DOHH2 (cell line): ENCODE results near the gene PPP1R12A.
A peak's percentile ranks its signal among the peaks of the same experiment; 100 is the strongest.

Experiments
- H3F3A ChIP-seq: fragments of 200-600 bp; sonication (generic), shearing (Covaris generic); 2 replicates; pipeline ENCODE4 v1.6.0; 2016; ENCODE audit warnings: antibody characterized with exemption, mild to moderate bottlenecking; ENCODE audit not compliant: control insufficient read depth, insufficient read depth
- H3K27ac ChIP-seq: fragments of 200-600 bp; sonication (generic); 2 replicates; pipeline ENCODE4 v1.5.1; 2014; ENCODE audit warnings: low read depth, mild to moderate bottlenecking, low read length, moderate library complexity
- H3K27me3 ChIP-seq: fragments of 200-600 bp; sonication (generic); 2 replicates; pipeline ENCODE4 v1.6.1; 2014; ENCODE audit warnings: mild to moderate bottlenecking, low read length, mixed read lengths; ENCODE audit not compliant: control insufficient read depth
- H3K36me3 ChIP-seq: fragments of 200-600 bp; sonication (generic); 2 replicates; pipeline ENCODE4 v1.6.1; 2014; ENCODE audit warnings: mild to moderate bottlenecking, low read length, moderate library complexity, mixed read lengths; ENCODE audit not compliant: control insufficient read depth
- H3K4me1 ChIP-seq: fragments of 200-600 bp; sonication (generic); 2 replicates; pipeline ENCODE4 v1.6.1; 2014; ENCODE audit warnings: mild to moderate bottlenecking, low read length, mixed read lengths; ENCODE audit not compliant: control insufficient read depth
- H3K4me2 ChIP-seq: fragments of 200-600 bp; sonication (generic); 2 replicates; pipeline ENCODE4 v1.6.0; 2014; ENCODE audit warnings: mild to moderate bottlenecking, low read length, moderate library complexity
- H3K4me3 ChIP-seq: fragments of 200-600 bp; sonication (generic); 2 replicates; pipeline ENCODE4 v1.5.1; 2014; ENCODE audit warnings: mild to moderate bottlenecking, low read length, mixed read lengths
- H3K79me2 ChIP-seq: fragments of 200-600 bp; sonication (generic); 2 replicates; pipeline ENCODE4 v1.6.1; 2014; ENCODE audit warnings: mild to moderate bottlenecking, low read length, mixed read lengths; ENCODE audit not compliant: control insufficient read depth
- H3K9me2 ChIP-seq: fragments of 200-600 bp; sonication (generic); replicated peaks from 2 replicates; pipeline ENCODE4 v1.6.1; 2014; ENCODE audit warnings: mild to moderate bottlenecking, low read length, mixed read lengths; ENCODE audit not compliant: control insufficient read depth
- H3K9me3 ChIP-seq: fragments of 200-600 bp; sonication (generic); 2 replicates; pipeline ENCODE4 v1.6.1; 2014; ENCODE audit warnings: antibody characterized with exemption, low read length, mixed read lengths; ENCODE audit not compliant: control insufficient read depth, insufficient read depth
- H4K20me1 ChIP-seq: fragments of 200-600 bp; sonication (generic); 2 replicates; pipeline ENCODE4 v1.6.0; 2014; ENCODE audit warnings: low read depth, mild to moderate bottlenecking, antibody characterized with exemption, low read length, moderate library complexity; ENCODE audit not compliant: control insufficient read depth, insufficient read depth
- EZH2phosphoT487 ChIP-seq: fragments of 200-600 bp; sonication (generic); IDR thresholded peaks from 2 replicates; pipeline ENCODE4 v1.6.1; 2017; ENCODE audit warnings: borderline replicate concordance, mild to moderate bottlenecking, antibody characterized with exemption, low read length, moderate library complexity, mixed read lengths
- TF ChIP-seq, protein P1 (sequence below): fragments of 200-600 bp; sonication (generic); IDR thresholded peaks from one replicate; pipeline ENCODE4 v1.5.1; 2014; ENCODE audit warnings: antibody characterized with exemption, mild to moderate bottlenecking, low read depth, low read length; ENCODE audit not compliant: poor library complexity, severe bottlenecking

Gene PPP1R12A

DNA sequence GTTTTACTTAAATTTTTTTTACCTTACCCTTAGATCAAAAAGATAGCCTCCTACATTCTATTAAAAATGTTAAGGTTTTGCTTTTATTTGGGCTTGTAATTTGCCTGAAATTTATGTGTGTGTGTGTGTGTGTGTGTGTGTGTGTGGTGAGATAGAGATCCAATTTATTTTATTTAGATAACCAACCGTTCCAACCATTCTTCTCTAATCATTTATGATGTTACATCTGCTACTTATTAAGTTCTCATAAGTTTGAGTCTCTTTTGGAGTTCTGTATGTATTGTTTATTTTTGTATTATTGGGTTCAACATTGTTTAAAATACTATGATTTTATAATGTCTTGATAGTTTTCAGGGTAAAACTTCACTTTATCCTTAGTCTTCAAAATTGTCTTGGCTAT is 173.6 kb downstream of the PPP1R12A start:
- no peaks in the 10 kb centered on the region for H3K9me2 ChIP-seq
- no peak overlapping the region for H3K27ac ChIP-seq
- no peaks in the 10 kb centered on the region for H3K9me3 ChIP-seq
- no peaks in the 10 kb centered on the region for H3K4me1 ChIP-seq
- H3K36me3 ChIP-seq = no peaks in the 10 kb centered on the region
- H3F3A ChIP-seq = peaks cover 2% of the 10 kb centered on the region; the same call in 1 of the 2 replicates
- H4K20me1 ChIP-seq = no peaks in the 10 kb centered on the region
- no peak overlapping the region for H3K4me3 ChIP-seq
- no peaks in the 10 kb centered on the region for H3K79me2 ChIP-seq
- no peak overlapping the region for H3K4me2 ChIP-seq
- TF ChIP-seq EZH2phosphoT487 = no peak
- TF ChIP-seq, protein P1, sequence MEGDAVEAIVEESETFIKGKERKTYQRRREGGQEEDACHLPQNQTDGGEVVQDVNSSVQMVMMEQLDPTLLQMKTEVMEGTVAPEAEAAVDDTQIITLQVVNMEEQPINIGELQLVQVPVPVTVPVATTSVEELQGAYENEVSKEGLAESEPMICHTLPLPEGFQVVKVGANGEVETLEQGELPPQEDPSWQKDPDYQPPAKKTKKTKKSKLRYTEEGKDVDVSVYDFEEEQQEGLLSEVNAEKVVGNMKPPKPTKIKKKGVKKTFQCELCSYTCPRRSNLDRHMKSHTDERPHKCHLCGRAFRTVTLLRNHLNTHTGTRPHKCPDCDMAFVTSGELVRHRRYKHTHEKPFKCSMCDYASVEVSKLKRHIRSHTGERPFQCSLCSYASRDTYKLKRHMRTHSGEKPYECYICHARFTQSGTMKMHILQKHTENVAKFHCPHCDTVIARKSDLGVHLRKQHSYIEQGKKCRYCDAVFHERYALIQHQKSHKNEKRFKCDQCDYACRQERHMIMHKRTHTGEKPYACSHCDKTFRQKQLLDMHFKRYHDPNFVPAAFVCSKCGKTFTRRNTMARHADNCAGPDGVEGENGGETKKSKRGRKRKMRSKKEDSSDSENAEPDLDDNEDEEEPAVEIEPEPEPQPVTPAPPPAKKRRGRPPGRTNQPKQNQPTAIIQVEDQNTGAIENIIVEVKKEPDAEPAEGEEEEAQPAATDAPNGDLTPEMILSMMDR = no peak
- no peaks in the 10 kb centered on the region for H3K27me3 ChIP-seq

DNA sequence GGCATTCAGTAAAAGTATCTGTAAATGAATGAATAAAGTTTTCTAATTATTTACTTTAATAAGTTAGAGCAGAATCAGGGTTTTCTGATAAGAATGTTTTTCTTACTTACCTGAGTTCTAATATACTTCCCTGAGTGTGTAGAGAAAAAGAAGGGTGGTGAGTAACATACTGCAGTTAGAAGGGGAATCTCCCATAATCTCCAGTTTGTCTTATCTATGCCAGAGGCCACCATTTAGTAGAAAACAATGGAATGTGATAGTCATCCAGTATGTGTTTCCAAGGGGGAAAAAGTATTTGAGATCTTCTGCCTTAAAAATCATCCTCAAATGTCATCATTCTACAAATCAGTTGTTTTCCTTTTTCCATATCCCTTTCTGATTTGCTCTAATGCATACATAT is 187.6 kb downstream of the PPP1R12A start:
- Histone ChIP-seq H3K79me2 (no peaks in the 10 kb centered on the region), H3K4me3 (no peak overlapping the region), H4K20me1 (no peaks in the 10 kb centered on the region), H3K9me2 (no peaks in the 10 kb centered on the region), H3K27me3 (peaks cover 17% of the 10 kb centered on the region), H3K9me3 (no peaks in the 10 kb centered on the region), H3K4me2 (no peak overlapping the region), H3K4me1 (no peaks in the 10 kb centered on the region), H3K36me3 (no peaks in the 10 kb centered on the region), H3F3A (no peaks in the 10 kb centered on the region), H3K27ac (no peak overlapping the region)
- TF ChIP-seq EZH2phosphoT487 = no peak
- TF ChIP-seq, protein P1 = no peak

DNA sequence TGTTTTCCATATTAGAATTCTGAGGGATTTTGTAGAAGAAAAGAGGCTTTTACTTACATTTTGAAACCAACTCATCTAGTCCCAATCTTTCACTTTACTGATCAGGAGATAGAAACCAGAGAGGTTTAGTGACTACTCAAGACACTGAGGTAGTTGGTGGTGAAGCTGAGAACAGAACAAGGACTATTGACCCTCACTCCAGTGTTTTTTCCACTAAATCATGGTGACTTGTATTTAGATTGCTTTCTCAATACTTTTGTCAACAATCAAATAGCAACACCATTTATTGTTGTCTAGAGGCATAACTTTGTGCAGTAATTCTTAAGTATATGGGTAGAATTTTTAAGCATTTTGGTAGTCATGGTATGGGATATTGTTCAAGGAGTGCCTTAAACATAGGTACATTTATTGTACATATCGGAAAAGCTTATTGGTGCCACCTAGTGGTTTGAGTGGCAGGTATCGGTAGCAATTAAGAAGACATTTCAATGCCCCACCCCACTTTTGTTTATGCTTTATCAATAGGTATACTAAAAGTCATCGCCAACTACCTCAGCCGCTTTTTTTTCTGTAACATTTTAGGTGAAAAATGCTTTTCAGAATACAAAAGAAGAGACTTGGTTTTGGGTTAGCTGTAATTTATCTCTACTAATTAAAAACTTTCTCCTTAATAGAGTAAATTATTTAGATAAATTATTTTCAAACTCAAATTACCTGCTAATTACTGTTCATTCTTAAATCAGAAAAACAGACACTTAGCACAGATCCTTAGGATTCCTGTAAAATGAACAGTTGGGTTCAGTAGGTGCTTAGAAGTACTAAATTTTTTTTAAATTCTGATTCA is 196.8 kb downstream of the PPP1R12A start:
- peaks cover 16% of the 10 kb centered on the region for H3K27me3 ChIP-seq
- no peaks in the 10 kb centered on the region for H3K4me1 ChIP-seq
- H3K9me3 ChIP-seq = no peaks in the 10 kb centered on the region
- TF ChIP-seq EZH2phosphoT487 = no peak
- TF ChIP-seq, protein P1 = peak; percentile 79
- H3K4me3 ChIP-seq = no peak overlapping the region
- H3K36me3 ChIP-seq = no peaks in the 10 kb centered on the region
- H3K79me2 ChIP-seq = no peaks in the 10 kb centered on the region
- no peaks in the 10 kb centered on the region for H3F3A ChIP-seq
- no peak overlapping the region for H3K4me2 ChIP-seq
- H3K9me2 ChIP-seq = no peaks in the 10 kb centered on the region
- no peaks in the 10 kb centered on the region for H4K20me1 ChIP-seq
- no peak overlapping the region for H3K27ac ChIP-seq
